ENCODE data around the gene DTYMK.
"Not testable (repeated sequence)": the region's sequence is repeated elsewhere in the genome, so short reads cannot be mapped to it uniquely, and the experiment has no call there.

Gene DTYMK

DNA sequence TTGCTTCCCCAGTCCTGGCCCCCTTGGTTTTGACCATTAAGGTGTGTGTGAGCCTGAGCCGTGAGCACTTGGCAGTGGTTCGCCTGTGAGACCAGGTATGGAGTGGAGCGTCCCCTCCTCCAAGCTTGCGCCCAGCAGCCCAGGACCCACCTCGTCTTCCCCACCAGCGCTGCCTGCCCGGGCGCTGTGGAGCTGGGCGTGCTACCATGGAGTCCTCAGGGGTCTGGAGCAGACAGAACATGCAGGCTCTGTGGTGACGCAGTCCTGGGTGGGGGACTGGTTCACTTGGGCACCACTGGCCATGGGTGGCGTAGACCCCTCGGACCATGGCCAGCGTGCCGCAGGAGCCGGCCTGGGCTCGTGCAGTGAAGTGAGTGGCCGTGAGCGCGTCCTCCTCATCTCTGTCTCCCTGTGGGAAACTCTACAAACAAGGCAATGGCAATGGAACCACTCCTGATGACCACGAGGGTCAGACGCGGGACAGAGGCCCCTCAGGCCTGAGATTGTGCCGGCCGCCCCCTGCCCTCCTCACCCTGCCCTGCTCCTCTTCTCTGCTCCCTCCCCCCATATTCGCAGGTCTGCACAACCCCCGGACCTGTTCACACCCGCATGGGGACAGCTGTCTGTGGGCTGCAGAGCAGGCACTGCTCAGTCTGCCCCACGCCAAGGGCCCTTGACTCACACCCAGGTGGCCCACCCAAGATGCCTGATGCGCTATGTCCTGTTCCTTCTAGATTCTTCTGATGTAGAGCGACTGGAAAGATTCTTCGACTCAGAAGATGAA, 15.0 kb downstream of the DTYMK start:
- no peak for DNase-seq (ENCODE audit: low read depth)

DNA sequence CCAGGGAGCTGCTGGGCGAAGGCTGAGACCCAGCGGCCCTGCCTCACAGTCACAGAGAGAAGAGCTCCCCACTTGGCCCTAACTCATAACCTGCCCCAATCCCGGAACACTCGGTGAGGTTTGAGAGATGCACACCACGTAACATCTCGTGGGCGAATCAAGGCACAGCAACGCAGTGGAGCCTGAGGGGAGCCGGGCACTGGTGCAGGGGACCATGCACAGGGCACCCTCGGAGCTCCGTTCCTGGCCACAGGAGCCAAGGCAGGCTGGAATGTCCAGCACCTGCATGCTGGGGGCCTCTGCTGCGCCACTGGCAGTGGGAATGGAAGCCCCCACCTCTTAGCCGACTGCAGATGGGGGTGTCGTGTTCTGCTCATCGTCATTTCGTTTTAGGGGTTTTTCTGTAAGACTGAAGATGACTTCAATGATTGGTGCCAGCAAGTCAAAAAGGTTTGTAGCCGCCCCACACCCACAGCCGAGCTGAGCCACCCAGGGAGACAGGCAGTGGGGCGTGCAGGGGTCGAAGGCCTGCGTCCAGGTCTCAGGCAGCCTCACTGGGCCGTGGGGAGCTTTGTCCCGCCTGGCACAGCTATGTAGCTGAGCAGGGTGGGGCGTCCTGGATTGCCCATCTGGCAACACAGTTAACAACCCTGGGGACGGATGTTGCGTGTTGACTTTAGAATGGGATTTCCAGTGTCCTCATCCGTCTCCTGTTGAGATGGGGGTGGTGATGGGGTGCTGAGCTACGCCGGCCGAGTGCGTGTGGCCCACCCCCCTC, 16.1 kb downstream of the DTYMK start:
- no peak for DNase-seq (ENCODE audit: low read depth)

DNA sequence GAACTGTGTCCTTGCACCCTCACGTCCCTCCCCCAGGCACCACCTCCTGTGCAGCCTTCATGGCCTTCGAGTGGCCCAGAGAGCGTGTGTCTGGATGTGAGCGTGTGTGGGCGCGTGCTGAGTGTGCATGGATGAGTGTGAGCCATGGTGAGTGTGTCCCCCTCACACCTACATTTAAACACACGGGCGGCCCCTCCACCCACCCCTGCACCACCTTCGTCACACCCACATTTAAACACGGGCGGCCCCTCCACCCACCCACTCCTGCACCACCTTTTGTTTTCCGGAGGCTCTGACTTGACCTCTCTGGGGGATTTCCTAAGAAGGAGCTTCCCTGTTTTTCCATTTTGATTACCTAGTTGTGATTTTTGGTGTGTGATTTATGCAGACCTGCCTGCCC, 17.8 kb downstream of the DTYMK start:
- no peak for DNase-seq (ENCODE audit: low read depth)

DNA sequence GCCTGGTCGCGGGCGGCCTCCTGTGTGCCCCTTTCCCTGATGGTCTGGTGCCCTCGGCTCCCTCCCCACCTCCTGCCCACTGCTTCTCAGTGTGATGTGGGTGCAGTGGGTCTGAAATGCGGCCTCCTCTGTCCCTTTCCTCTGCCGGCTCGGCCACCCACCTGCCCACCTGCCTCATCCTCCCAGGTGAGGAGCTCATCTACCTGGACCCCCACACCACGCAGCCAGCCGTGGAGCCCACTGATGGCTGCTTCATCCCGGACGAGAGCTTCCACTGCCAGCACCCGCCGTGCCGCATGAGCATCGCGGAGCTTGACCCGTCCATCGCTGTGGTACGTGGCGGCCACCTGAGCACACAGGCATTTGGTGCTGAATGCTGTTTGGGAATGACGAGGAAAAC, 18.3 kb downstream of the DTYMK start:
- DNase-seq (ENCODE audit: low read depth) = no peak

DNA sequence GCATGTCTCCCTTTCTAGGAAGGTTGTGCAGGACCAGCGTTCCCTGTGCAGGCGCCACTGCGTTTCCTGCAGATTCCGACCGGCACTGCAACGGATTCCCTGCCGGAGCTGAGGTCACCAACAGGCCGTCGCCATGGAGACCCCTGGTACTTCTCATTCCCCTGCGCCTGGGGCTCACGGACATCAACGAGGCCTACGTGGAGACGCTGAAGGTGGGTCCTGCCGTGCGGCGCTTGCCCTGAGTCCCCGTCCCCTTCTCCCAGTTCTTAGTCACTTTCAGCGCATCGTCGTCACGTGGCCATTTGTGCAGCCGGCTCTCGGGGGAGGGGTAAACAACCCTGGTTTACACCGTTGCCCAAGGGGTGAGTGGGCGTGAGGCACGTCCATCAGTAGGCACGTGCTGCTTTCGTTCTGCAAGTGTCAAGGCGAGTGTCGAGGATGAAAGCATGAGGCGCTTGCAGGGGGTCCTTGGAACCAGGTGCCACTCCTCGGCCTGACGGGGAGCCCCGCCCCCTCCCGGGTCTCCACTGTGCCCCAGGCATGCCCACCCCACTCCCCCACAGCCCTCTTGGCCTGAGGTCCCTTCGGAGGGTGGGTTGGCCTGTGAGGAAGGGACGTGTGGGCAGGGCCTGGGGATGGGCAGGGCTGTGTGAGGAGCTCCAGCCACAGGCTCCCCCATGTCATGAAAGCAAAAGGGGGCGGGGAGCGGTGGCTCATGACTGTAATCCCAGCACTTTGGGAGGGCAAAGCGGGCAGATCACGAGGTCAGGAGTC, 19.8 kb downstream of the DTYMK start:
- DNase-seq (ENCODE audit: low read depth) = no peak

DNA sequence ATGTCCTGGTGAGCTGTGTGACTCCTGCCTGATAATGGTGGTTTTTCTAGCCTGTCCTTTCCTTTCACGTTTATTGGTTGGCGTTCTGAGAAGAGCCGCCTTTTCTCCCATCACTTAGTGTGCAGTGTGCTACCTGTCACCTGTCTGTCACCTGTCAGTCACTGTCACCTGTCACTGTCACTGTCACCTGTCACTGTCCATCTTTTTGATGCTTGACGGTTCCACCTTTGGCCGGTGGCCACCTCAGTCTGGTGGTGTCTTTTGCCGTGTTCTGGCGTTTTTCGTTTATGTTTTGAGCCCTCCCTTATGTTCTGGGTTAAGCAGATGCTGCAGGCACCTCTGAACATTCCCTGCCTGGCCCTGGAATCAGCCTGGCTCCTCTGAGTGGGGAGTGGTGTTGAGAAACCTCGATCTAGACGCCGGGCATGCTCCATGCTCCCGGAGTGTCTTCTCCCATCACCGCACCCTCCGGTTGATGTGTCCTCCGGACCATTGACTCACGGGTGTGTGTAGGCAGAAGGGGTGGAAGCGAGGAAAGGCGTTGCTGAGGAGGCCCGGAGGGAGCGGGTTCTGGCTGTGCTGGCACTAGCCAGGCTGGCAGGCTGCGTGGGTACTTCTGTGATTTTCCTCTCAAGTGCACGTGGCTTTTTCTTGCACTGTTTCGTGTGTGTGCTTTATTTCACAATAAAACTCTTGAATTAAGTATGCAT, 20.7 kb downstream of the DTYMK start:
- no peak for DNase-seq (ENCODE audit: low read depth)

- DNase-seq (ENCODE audit: low read depth) = not testable (repeated sequence)
Observed at GRCh38 chr2:241662731-241663130, 23.9 kb downstream of the DTYMK start.

GRCh38 chr2:241660593-241661213, 25.9 kb downstream of the DTYMK start:
- no peak for DNase-seq (ENCODE audit: low read depth)

GRCh38 chr2:241659150-241659739, 27.4 kb downstream of the DTYMK start:
- DNase-seq (ENCODE audit: low read depth) = no peak

DNA sequence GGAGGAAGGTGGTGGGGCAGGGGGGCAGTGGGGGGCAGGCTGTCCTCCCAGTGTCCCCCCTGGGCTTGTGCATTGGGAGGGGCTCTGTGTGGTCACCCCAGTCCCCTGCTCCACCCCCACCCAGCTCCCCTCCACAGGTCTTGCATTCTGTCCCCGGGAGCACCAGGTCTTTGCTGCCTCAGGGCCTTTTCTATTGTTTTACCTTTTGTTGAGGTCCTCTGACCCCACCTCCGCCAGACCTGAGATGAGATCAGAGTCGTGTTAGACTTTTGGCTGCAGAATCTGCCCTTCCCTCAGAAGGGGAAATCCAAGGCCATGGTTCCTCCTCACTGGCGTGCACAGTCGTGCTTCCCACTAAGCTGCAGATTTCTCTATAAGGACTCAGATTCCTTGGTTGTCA, 28.3 kb downstream of the DTYMK start:
- DNase-seq (ENCODE audit: low read depth) = no peak

- DNase-seq (ENCODE audit: low read depth) = no peak
Observed at GRCh38 chr2:241657786-241658254, 28.8 kb downstream of the DTYMK start.

DNA sequence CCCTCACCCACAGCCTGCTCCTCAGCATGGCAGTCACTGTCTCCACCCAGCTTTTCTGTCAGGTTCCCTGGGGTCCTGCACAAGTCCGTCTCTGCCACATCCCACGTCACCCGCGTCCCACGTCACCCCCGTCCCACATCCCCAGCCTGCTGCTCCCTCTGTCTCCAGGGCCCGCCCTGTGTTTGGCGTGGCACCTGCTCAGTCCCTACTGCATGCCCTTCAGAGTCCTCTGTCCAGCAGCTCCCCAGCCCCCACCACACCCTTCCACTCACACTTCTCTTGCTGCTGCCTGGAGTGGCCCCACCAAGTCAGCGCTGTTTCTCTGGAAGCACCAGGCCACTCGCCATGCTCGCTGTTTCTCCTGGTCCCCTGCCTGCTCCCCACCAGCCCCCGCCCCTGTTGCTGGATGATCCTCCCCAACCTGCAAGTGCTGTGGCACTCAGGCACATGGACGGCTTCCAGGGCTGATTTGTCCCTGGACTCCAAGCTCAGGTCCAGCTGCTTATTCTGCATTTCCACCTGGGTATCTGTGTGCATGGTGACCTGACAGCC, 30.3 kb downstream of the DTYMK start:
- DNase-seq (ENCODE audit: low read depth) = no peak

- no peak for DNase-seq (ENCODE audit: low read depth)
Observed at GRCh38 chr2:241655516-241656189, 31.0 kb downstream of the DTYMK start.

DNA sequence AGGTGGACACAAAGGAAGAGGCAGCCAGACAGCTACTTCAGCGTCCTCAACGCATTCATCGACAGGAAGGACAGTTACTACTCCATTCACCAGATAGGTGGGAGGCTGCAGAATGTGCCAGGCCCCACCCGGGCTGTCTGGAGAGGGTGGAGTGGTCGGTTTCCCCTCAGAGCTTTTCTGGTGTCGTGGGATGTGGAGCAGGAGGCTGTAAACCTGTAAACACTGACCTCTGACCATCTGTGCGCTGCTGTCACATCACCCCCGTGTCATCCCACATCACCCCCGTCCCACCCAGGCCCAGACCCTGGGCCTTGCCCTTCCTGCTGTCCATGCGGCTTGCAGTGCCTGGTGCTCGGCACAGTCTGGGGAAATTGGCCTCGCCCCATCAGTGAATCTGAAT, 32.1 kb downstream of the DTYMK start:
- DNase-seq (ENCODE audit: low read depth) = no peak

GRCh38 chr2:241653210-241653750, 33.3 kb downstream of the DTYMK start:
- DNase-seq (ENCODE audit: low read depth) = no peak

DNA sequence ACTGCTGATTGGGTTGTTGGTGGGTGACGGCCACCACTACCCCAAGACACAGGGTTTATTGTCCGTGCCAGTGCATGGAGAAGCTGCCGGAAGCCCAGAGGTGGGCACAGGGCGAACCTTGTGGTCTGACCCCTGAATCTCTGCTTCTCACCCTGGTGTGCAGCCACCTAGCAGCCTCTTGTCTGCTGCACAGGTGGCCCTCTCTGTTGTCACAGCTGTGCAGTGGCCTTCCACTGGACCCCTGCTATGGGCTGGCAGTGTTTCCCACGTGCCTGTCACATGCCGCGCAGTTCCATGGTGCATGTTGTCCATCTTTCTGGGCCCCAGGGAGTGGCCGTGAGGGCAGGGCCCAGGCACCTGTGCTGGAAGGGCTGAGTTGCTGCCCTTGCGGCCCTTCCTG, 33.9 kb downstream of the DTYMK start:
- no peak for DNase-seq (ENCODE audit: low read depth)

GRCh38 chr2:241652142-241652541, 34.5 kb downstream of the DTYMK start:
- no peak for DNase-seq (ENCODE audit: low read depth)

GRCh38 chr2:241649927-241650326, 36.7 kb downstream of the DTYMK start:
- no peak for DNase-seq (ENCODE audit: low read depth)

DNA sequence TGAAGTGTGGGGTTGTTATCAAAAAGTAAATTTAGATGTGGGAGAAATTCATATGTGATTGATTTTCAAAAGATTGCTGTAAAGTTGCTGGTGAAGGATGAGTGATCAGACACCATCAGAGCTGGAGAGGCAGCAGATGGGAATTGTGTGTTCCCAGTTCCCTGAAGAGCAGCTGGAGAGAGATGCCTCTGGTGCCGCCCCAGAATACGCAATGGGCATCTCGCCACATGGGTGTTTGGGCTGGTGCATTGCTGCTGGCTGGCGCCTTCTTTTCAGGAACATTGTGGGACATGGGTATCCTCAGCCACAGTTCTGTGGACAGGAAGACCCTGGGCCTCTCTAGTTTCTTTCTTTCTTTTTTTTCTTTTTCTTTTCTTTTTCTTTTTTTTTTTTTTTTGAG, 37.2 kb downstream of the DTYMK start:
- DNase-seq (ENCODE audit: low read depth) = no peak

DNA sequence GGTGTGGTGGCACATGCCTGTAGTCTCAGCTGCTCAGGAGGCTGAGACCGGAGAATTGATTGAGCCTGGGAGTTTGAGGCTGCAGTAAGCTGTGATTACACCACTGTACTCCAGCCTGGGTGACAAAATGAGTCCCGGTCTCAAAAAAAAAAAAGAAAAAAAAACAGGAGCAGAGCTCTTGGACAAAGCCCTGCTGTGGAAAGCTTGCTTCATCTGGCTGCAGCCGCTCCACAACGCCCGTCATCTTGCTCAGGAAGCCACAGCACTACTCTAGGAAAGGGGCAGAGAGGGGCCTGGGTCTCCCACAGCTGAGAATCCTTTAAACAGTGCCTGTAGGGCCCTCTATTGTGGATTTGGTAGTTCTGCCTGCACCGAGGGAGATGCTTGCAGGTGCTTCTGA, 38.2 kb downstream of the DTYMK start:
- DNase-seq (ENCODE audit: low read depth) = no peak
